GM18858 (cell line): ENCODE data around the gene PTPRE.

ENCODE experiments used
- ATAC-seq: cut with Tn5 transposase; IDR thresholded peaks from one replicate; pipeline ENCODE4 v1.9.1; 2021; ENCODE audit not compliant: unreplicated experiment

Gene PTPRE

DNA sequence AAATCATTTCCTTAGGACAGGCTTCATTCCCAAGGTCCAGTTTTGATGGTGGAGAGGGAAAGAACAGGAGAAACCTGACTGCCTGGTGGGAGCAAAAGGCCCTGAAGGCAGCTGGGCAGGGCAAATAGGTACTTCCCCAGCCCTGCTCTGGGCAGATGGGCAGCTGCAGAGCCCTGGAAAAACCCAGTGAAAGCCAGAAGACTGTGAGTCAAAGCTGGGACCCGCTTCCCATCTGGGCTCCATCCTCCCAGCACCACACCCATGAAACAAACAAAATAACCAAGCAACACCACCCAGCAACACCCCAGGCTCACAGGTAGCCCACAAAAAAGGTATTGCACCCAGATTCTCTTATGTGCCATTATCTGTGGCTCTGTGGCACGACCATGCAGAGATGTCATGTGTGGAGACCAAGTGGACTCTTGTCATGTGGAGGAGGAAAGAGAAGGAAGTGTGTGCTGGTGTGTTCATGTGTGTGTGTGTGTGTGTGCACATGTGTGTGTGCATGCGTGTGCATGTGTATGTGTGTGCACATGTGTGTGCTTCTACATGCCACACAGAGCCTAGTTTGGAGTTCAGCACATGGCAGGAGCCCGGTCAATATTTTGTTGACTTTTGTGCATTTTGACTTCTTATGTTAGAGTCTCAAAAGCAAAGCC lies 24.0 kb upstream of the PTPRE start:
- no peak for ATAC-seq

DNA sequence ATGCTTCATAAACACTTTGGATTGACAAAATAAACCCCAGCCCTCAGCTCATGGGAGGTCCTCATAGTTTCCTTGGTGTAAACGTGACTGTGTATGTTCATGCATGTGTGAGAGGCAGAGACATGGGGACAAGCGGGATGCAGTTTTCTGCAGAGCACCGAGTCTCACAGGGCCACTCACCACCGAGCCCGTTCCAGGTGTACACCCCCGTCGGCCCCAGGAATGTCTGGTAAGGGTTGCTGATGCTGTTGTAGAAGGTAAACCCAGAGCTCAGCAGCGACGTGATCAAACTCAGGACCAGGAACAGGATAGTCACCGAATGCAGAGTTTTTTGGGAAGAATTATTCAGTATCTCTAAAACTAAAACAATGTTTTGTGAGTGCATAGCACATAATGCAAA lies 23.4 kb upstream of the PTPRE start:
- no peak for ATAC-seq

DNA sequence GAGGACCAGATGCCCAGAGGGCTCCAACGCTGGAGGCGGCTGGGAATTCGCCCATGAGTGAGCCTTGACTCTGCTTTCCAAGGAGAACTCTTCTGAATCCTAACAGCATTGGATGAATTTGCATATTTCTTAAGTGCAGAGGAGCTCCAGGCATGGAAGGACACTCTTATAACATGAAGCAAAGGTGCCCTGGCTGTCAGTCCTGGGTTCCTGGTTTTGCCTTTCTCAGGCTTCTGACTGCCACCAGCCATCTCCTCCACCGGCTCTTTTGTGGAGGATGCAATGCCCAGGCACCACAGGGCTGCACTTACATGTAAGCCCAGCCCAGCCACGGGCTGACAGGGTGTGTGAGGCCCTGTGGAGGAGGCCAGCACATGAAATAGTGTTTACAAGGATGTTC lies 22.4 kb upstream of the PTPRE start:
- no peak for ATAC-seq

DNA sequence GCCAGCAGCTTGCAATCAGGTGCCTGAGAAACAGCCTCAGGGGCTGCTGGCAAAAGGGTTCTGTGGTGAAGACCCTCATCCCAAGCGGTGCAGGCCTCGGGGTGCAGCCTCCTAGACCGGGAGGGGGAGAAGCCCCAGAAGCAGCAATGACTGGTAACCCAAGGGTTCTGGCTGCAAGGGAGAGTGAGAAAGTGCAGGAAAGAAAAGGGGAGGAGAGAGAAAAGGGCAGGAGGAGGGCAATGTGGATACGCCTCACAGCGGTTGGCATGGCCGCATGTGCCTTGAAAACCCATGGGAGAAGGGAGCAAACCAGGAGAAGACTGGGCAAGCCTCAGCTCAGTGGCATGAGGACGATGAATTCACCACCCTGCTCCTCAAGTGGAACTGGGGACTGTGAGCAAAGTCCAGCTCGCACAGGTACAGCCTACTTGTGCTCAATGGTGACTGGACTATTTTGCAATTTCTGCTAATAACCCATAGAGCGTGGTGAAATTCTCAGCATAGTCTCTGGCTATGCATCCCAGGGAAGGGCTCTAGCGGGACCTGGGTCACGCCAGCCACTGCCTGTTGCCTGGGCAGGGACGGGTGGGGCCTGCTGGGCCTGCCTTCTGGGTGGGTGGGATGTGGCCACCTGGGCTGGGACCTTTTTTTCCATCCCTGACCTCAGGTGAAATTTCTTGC lies 20.4 kb upstream of the PTPRE start:
- no peak for ATAC-seq

DNA sequence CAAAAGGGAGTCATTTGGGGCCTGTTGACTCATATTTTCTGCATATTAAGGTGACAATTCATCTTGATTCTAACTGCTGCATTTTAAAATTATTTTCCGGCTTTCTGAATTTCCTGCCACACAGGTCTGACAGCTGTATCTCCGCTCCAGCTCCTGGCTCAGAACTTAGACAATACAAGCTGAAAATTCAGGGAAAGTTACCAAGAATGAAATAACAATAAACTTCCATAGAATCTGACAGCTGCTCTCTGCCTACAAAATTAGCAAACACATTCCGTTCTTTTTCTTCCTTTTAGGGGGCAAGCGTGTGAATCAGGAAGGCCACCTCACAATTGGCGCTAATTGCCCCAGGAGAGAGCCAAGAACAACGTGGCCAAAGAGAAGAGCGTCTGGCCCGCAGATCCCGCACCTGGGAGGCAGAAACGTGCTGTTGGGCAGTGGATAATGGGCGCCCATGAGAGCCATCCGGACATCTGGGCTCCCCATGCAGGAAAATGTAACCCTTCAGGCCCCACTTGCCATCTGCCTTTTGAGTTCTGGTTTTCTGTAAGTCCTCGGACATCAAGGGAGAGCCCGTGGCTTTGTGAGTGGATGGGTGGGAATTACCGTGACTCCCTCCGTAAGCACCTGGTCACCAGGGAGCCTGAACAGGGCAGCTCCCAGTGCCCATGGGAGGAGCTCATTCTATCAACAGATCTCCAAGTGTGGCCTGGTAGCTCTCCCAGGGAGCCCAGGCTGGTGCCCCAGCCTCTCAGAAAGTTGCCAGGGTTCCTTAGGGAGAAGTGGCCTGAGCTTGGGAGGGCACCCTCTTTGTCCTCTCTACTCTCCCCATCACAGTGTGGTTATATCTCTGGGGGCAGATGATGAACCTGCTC lies 19.1 kb upstream of the PTPRE start:
- ATAC-seq = no peak

DNA sequence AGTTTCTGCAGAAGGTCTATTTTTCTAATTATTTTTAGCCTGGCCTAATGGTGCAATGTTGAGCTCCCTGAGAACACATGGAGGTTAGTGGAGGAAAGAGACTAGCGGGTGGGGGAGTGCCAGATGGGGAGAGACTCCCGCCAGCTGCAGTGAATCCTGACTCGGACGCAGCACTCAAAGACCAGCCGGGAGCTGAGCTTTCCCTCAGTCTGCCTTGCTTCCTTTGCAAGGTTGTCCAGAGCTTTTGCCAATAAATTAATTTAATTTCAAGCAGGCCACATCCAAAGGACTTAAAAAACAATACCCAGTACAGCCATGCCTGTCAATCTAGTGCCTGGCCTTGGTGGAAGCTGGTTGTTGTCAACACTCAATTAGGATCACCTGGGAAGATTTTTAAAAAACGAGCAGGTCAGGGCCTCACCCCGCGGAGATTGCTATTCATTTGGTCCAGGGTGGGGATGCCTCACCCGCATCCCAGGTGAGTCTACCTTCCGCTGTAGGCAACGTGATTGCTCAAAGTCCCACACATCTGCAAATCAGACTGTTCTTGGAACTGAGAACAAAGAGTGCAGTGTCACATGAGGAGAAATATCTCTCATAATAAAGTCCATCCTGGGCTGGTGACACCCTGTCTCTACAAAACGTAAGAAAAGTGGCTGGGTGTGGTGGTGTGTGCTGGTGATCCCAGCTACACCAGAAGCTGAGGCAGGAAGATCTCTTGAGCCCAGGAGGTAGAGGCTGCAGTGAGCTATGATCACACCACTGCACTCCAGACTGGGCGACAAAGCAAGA lies 18.2 kb upstream of the PTPRE start:
- no peak for ATAC-seq

DNA sequence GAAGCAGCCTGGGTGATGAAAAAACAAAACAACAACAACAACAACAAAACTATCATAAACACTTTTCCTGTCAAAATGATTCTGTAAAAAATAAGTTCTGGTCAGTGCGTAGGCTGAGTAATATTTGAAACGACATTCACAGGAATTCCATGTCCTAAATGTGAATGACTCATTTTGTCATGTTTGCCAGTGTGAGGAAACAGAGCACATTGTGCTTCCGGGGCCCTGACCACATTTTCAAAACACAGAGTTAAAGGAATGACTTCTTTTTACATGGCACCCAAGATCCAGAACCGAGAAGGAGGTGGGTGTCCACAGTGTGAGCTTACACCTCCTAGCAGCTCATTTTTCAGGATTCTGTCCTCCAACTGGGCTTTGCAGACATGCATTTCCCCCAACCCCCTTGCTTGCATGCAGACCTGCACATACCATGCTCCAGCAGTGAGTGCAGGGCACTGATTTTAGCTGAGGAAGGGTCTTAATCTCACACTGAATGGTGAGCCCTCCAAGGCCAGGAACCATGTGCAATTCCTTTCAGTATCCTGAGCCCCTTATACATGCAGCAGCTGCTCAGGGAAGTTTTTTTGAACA lies 17.2 kb upstream of the PTPRE start:
- no peak for ATAC-seq

DNA sequence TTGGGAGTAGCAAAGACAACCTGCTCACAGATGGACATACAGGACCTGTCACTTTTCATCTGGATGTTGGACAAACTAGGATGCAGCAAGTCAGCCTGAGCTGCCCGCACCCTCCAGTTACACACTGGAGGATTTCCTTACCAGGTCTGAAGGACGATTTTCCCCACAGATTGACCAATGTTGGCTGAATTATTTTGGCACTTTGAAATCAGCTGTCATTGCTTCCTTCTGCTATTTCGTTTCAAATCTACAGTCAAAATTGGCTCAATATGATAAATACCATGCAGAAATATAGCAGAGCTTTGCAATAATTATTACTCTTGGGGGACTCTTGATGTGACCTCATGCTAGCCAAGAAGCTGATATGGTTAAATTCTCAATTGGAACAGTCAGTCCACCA lies 16.7 kb upstream of the PTPRE start:
- ATAC-seq = no peak

DNA sequence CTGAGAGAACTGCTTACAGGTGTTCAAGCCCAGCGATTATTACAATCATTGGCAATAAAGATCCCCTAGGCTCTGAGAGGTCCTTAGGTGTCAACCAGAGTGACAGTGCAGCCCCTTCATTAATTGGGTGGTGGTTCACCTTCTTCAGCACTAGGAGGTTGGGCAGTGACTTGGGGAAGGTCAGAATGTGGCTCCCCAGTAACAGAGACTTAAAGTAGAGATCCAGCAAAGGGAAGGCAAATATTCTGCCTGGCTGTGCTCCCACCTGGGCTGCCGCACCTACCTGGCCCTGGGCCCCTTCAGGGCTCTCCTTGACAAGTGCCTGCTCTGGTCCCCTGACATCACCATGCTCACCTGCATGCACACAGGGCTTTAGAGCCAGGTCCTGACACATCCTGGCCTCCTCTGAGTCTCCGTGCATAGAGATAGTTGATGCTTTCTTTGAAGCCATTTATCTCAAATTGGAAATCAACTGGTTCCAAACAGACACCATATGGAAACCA lies 16.0 kb upstream of the PTPRE start:
- no peak for ATAC-seq

DNA sequence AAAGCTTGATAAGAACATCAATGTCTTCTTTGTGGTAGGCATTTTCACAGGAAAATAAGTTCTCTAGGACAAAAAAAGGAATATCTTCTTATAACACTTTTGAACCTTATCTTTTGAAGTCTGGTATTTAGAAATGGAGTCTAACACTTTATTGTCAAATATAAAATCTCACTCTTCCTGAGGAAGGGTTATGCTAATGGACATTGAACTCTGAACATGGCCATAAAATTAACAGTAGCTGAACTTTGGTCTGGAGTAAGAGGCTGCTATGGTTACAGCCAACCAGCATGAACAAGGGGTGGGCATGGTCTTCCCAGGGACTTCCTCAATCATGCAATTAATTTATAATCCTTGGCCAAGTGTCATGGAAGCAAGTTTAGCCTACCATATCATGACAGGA lies 14.2 kb upstream of the PTPRE start, which contains the start of gene CLRN3:
Gene CLRN3, minus strand, starts transcription at position 199 of the 400 bp plus-strand sequence. Its CDS starts 157 bp downstream, at position 42.
- no peak for ATAC-seq

DNA sequence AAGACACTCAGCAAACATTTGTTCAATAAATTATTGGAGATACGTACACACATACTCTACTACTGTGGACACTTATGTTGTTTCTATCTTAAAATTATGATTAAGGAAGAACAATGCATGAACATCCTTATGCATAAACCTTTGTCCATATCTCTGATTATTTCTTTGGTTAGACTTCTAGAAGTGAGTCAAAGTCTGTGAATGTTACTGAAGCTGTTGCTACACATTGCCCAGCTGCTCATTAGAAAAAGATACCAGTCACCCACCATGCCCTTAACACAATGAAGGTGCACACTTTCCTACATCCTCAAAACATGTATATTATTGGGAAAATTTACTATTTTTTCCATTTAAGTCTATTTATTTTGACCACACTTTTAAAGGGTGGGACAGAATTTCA lies 12.8 kb upstream of the PTPRE start:
- ATAC-seq = no peak

DNA sequence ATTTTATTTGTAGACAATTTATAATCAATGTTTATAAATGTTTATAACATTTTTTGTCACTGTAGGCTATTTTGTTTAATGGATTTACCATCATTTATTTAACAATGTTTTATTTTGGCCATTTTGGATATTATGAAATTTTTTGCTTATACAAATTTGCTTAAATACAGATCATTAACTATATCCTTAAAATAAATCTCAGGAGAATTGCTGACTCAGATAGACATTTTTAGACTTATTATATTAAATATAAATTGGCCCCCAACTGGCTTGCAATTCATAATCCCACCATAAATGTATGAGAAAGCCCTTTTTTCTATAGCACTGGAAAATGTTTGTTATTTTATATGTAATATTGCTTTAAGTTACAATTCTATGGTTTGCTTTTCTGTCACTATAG lies 10.3 kb upstream of the PTPRE start:
- ATAC-seq = no peak

DNA sequence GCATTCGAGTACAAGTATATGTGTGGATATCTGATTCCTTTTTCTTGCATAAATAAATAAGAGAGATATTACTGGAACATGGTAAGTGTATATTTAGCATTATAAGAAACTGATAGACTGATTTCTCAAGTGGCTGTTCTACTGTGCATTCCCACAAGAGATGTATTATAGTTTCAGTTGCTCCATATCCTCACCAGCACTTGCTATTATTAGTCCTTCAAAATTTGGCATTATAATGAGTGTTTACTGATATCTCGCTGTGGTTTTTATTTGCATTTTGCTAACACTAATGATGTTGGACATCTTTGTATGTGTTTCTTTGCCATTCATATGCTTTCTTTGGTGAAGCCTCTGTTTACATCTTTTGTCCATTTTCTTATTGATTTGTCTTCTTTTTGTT lies 9.7 kb upstream of the PTPRE start:
- ATAC-seq = no peak

DNA sequence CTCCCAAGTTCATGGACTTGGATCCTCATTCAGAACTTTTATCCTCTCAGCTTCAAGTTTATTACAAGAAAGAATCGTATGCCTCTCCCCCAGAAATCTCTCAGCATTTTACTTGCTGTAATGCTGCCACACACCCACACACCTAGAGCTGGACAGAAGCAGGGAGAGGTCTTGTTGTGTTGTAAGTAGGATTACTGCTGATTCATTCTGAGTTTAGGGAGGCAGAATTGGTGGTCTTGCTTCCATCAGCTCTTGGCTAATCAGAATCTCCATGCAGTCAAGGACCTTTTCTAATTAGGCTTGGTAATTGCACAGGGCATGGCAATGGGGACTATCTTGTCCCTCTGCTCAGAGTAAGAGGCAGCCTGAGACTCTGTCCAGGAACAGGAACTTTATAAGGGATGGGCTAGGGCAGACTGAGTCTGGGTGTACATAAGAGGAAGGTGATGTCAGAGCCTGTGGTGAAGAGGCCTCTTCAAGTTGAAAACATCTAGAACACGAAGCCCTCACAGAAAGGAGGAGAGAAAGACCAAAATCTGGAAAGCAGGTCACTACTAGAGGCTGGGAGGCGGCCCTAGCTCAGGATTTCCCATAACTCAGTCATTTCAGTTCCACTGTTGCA lies 7.0 kb upstream of the PTPRE start:
- ATAC-seq = no peak

DNA sequence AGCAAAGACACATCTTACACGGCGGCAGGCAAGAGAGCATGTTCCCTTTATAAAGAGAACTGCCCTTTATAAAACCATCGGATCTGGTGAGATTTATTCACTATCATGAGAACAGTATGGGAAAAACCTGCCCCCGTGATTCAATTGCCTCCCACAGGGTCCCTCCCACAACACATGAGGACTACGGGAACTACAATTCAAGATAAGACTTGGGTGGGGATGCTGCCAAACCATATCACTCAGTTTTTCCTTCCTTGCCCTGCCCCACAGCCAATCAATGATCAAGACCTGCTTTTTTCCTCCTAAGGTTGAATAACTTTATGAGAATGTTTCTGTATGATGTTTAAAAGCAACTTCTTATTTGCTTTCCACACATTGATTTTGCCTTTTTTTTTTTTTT lies 3.1 kb upstream of the PTPRE start:
- no peak for ATAC-seq

DNA sequence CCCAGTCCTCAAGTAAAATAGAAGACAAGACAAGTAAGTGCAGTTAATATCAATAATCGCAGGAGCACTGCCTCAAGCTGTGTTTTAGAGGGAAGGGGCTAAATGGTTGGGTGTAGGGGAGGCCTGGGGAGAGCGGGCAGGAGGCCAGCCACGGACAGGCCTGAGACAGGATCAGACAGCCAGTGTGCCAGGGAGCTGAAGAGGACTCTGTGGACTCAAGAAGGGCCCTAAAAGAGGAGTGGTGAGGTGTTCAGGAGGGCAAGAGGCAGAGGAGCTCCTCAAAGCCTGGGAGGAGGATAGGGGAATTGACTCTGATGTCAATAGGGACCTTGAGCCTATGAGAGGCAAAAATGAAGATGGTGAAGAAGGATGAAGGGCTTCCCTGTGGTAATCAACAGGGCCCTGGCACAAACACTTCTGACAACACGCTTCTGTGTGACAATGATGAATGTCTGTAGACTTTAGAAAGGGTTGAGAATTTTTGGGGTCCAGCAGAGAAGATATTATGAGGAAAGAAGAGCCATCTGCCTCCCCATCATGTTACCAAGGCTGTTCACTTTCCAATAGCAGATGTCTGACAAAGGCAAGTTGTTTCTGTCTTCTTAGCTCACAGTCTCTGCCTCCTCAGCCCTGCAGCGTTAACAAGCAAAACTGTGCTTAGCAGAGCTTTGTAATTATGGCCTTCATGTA lies 2.4 kb upstream of the PTPRE start:
- no peak for ATAC-seq

DNA sequence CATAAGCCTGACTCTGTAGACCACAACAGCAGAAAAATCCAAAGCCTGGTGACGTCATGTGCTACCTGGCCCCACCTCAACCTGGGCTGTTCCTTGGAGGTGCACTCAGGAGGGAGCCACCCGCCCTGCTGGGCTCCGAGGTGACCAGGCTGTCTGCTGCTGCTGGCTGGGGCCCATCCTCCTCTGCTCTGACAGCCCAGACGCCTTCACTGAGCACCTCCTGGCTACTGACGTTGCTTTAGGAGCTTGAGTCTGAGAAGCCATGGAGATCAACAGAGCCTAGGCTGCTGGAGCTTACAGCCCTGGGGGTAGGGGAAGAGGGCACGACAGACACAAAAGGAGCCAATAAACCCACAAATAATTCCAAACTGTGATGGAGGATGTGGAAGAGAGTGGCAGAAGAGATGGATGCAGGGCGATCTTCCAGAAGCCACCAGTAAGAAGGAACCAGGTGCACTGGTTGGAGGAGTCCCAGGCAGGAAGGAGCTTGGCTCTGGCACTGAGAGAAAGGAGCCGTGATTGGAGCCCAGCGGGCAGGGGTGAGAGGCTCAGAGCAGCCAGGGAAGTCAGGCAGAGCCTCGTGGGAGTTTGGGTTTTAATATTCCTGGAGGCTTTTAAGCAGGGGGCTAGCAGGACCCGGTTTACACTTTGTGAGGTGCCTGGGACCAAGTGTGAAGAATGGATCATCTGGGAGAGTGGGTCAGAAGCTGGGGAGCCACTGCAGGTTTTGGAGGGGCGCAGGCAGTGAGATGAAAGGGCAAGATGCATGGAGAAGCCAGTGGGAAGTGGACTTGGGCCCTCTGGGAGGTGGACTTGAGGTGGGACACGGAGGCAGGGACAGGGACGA lies 1.7 kb upstream of the PTPRE start:
- ATAC-seq = no peak

DNA sequence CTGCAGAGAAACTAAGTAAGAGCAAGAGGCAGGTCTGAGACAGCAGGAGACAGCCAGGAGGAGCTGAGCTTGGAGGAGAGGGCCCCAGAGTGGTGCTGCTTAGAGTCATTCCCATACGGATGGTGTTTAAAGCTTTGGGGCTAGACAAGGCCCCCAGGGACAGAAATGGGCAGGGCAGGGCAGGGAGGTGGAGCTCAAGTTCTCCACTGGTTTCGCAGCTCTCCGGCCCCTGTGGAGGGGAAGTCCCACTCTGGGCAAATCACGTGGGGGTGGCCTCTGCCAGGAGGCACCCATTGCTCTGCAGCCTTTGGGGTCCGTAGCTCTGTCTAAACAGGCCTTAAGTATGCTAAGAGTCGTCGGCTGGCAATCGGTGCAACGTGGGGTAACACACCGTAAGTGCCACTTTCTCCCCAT lies 1.0 kb upstream of the PTPRE start:
- ATAC-seq = no peak
